OCI-LY3 (cell line): ENCODE results near the gene EGR2.
A peak's percentile ranks its signal among the peaks of the same experiment; 100 is the strongest.

Experiments used
- H2AFZ ChIP-seq: fragments of 200-600, 300-600 bp; shearing (Covaris generic); 2 replicates; pipeline ENCODE4 v1.6.0; 2014; ENCODE audit warnings: antibody characterized with exemption, low read depth, low read length
- H3K27ac ChIP-seq: fragments of 200-600, 300-600 bp; sonication (generic); 2 replicates; pipeline ENCODE4 v1.5.1; 2014; ENCODE audit warnings: mild to moderate bottlenecking, low read length, moderate library complexity, mixed read lengths
- H3K27me3 ChIP-seq: fragments of 200-600, 300-600 bp; sonication (generic); 2 replicates; pipeline ENCODE4 v1.6.1; 2014; ENCODE audit warnings: low read depth, low read length, mixed read lengths
- H3K36me3 ChIP-seq: fragments of 200-600, 300-600 bp; sonication (generic); replicated peaks from 2 replicates; pipeline ENCODE3; 2014; ENCODE audit warnings: low read depth, low read length, mixed read lengths
- H3K4me1 ChIP-seq: fragments of 300-600, 200-600 bp; sonication (generic); 2 replicates; pipeline ENCODE4 v1.6.1; 2014; ENCODE audit warnings: low read length, mixed read lengths
- H3K4me2 ChIP-seq: fragments of 200-600, 300-600 bp; sonication (generic); 2 replicates; pipeline ENCODE4 v1.6.1; 2014; ENCODE audit warnings: low read length, mixed read lengths
- H3K4me3 ChIP-seq: fragments of 300-600, 200-600 bp; sonication (generic); 2 replicates; pipeline ENCODE4 v1.5.1; 2014; ENCODE audit warnings: antibody characterized with exemption, mild to moderate bottlenecking, low read length, moderate library complexity
- H3K79me2 ChIP-seq: fragments of 300-600, 200-600 bp; shearing (Covaris generic); 2 replicates; pipeline ENCODE4 v1.6.1; 2014; ENCODE audit warnings: mild to moderate bottlenecking, low read length, mixed read lengths
- H3K9ac ChIP-seq: fragments of 300-600, 200-600 bp; shearing (Covaris generic); 2 replicates; pipeline ENCODE4 v1.6.0; 2014; ENCODE audit warnings: mild to moderate bottlenecking, low read length, moderate library complexity
- H3K9me3 ChIP-seq: fragments of 200-600, 300-600 bp; shearing (Covaris generic); 2 replicates; pipeline ENCODE4 v1.6.1; 2014; ENCODE audit warnings: low read length, mixed read lengths; ENCODE audit not compliant: insufficient read depth
- H4K20me1 ChIP-seq: fragments of 200-600, 300-600 bp; sonication (generic); 2 replicates; pipeline ENCODE4 v1.6.1; 2016; ENCODE audit warnings: low read length, mixed read lengths; ENCODE audit not compliant: insufficient read depth
- CTCF ChIP-seq: fragments of 200-600, 300-600 bp; sonication (generic); IDR thresholded peaks from 2 replicates; pipeline ENCODE4 v1.5.1; 2014; ENCODE audit warnings: antibody characterized with exemption, low read length, low read depth
- EZH2phosphoT487 ChIP-seq: fragments of 200-600 bp; shearing (Covaris generic); IDR thresholded peaks from 2 replicates; pipeline ENCODE4 v1.6.1; 2018; ENCODE audit warnings: antibody characterized with exemption, mixed run types, low read depth

The EGR2 gene

GRCh38 chr10:62813981-62814380 is 2.2 kb downstream of the EGR2 start:
- Histone ChIP-seq H3K4me1 (peaks cover 20% of the 10 kb centered on the region), H2AFZ (no peak overlapping the region), H3K9ac (no peak overlapping the region), H3K4me2 (no peak overlapping the region), H3K4me3 (no peak overlapping the region), H4K20me1 (peaks cover 5% of the 10 kb centered on the region; the same call in 1 of the 2 replicates), H3K9me3 (no peaks in the 10 kb centered on the region), H3K27me3 (no peaks in the 10 kb centered on the region), H3K36me3 (no peaks in the 10 kb centered on the region), H3K27ac (no peak overlapping the region), H3K79me2 (no peaks in the 10 kb centered on the region)
- TF ChIP-seq EZH2phosphoT487: no peak
- TF ChIP-seq CTCF: no peak

- H3K4me1 ChIP-seq: peaks cover 20% of the 10 kb centered on the region
- H2AFZ ChIP-seq: no peak overlapping the region
- no peak overlapping the region for H3K9ac ChIP-seq
- H3K4me3 ChIP-seq: no peak overlapping the region
- H3K79me2 ChIP-seq: peaks cover 4% of the 10 kb centered on the region; the same call in 1 of the 2 replicates
- H3K4me2 ChIP-seq: no peak overlapping the region
- no peaks in the 10 kb centered on the region for H3K9me3 ChIP-seq
- peaks cover 8% of the 10 kb centered on the region for H4K20me1 ChIP-seq
- H3K27me3 ChIP-seq: no peaks in the 10 kb centered on the region
- H3K36me3 ChIP-seq: peaks cover 1% of the 10 kb centered on the region
- TF ChIP-seq CTCF (no peak), EZH2phosphoT487 (no peak)
- no peak overlapping the region for H3K27ac ChIP-seq
Measured at GRCh38 chr10:62813453-62813852, 2.7 kb downstream of the EGR2 start.

- no peak overlapping the region for H3K27ac ChIP-seq
- TF ChIP-seq CTCF (no peak), EZH2phosphoT487 (no peak)
- H3K79me2 ChIP-seq: peaks cover 10% of the 10 kb centered on the region; the same call in 1 of the 2 replicates
- H3K9ac ChIP-seq: no peak overlapping the region
- peaks cover 14% of the 10 kb centered on the region for H4K20me1 ChIP-seq
- H2AFZ ChIP-seq: no peak overlapping the region
- H3K4me1 ChIP-seq: peaks cover 20% of the 10 kb centered on the region
- no peaks in the 10 kb centered on the region for H3K27me3 ChIP-seq
- peaks cover 7% of the 10 kb centered on the region for H3K36me3 ChIP-seq
- H3K9me3 ChIP-seq: no peaks in the 10 kb centered on the region
- H3K4me2 ChIP-seq: no peak overlapping the region
- no peak overlapping the region for H3K4me3 ChIP-seq
Measured at GRCh38 chr10:62812672-62813439, 3.3 kb downstream of the EGR2 start.

GRCh38 chr10:62811159-62811875 is 4.8 kb downstream of the EGR2 start:
- no peak overlapping the region for H3K9ac ChIP-seq
- H3K36me3 ChIP-seq: peaks cover 13% of the 10 kb centered on the region
- TF ChIP-seq CTCF: no peak
- TF ChIP-seq EZH2phosphoT487: no peak
- H3K4me1 ChIP-seq: peaks cover 29% of the 10 kb centered on the region
- H3K9me3 ChIP-seq: no peaks in the 10 kb centered on the region
- H3K27me3 ChIP-seq: no peaks in the 10 kb centered on the region
- peak overlapping the region; percentile 76 for H3K4me2 ChIP-seq
- peaks cover 26% of the 10 kb centered on the region for H3K79me2 ChIP-seq
- H3K4me3 ChIP-seq: peak overlapping the region; percentile 55
- H4K20me1 ChIP-seq: peaks cover 28% of the 10 kb centered on the region
- no peak overlapping the region for H3K27ac ChIP-seq
- no peak overlapping the region for H2AFZ ChIP-seq
